ENCODE data around the gene BICDL2. TPM values are rescaled to one million over a fixed set of nuclear protein-coding genes. Genes with fewer than 3 reads are reported as not detected.
"Not testable (repeated sequence)": the region's sequence is repeated elsewhere in the genome, so short reads cannot be mapped to it uniquely, and the experiment has no call there.

Gene BICDL2
- total RNA-seq, 1 donor from 2014 or later: not detected

- intact Hi-C loops (cut with DNase I): no loop called here
- DNase-seq (ENCODE audit: low spot score): no peak
Observed at GRCh38 chr16:3065742-3066439, 29.1 kb upstream of the BICDL2 start.

- DNase-seq (ENCODE audit: low spot score): peak; percentile 86
- intact Hi-C loops (cut with DNase I): no loop called here
Observed at GRCh38 chr16:3065069-3065741, 28.5 kb upstream of the BICDL2 start, which contains the start of gene IL32. IL32 (plus strand) TSS chr16:3065640; CDS start chr16:3065812, 172 bp downstream.

GRCh38 chr16:3063625-3064386 is 27.1 kb upstream of the BICDL2 start:
- intact Hi-C loops (cut with DNase I): loop anchor here (5.0 kb wide), 1 partner anchor 33 kb away; the partner anchor contains the start of gene ZSCAN10
- DNase-seq (ENCODE audit: low spot score): no peak

DNA sequence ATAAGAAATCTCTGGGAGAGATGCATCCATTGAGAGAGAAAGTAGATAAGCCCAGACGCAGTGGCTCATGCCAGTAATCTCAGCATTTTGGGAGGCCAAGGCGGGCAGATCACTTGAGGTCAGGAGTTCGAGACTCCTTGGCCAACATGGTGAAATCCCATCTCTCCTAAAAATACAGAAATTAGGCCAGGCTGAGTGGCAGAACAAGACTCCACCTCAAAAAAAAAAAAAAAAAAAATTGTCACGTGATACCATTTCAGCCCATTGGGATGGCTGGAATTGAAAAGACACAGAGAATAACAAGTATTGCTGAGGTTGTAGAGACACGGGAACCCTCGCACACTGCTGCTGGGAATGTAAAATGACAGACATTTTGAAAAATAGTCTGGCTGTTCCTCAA is 25.8 kb upstream of the BICDL2 start:
- intact Hi-C loops (cut with DNase I): loop anchor here (5.0 kb wide), 1 partner anchor 35 kb away; the partner anchor contains the start of gene ZSCAN10
- DNase-seq (ENCODE audit: low spot score): no peak

- intact Hi-C loops (cut with DNase I): loop anchor here (5.0 kb wide), 1 partner anchor 37 kb away; the partner anchor contains the start of gene ZSCAN10
- no peak for DNase-seq (ENCODE audit: low spot score)
Observed at GRCh38 chr16:3060339-3061127, 23.8 kb upstream of the BICDL2 start.

DNA sequence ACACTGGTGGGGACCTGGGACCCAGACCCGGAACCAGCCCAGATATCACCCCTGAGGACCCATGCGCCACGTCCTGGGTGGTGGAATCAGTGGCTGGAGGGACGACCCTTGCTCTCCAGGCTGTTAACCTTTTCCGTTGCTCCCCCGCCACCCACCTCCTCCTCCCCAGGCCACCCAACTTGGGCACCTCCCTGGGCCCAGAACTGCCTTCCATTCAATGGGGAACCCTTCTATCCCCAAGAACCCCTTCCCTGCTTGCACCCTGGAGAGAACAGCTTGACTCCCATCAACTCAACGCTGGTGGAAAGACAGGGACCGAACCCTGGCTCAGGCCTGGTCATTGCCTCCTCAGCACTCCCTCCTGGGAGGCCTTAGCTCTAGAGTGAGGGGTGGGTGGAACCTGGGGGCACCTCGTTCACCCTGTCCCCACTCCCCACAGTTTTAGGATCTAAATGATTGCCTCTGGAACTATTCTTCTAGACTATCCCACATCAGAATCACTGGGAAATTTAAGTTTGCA is 23.0 kb upstream of the BICDL2 start:
- intact Hi-C loops (cut with DNase I): loop anchor here (2.0 to 5.0 kb wide), 3 partner anchors 38 to 108 kb away; partner anchors contain the start of gene ZSCAN10

DNA sequence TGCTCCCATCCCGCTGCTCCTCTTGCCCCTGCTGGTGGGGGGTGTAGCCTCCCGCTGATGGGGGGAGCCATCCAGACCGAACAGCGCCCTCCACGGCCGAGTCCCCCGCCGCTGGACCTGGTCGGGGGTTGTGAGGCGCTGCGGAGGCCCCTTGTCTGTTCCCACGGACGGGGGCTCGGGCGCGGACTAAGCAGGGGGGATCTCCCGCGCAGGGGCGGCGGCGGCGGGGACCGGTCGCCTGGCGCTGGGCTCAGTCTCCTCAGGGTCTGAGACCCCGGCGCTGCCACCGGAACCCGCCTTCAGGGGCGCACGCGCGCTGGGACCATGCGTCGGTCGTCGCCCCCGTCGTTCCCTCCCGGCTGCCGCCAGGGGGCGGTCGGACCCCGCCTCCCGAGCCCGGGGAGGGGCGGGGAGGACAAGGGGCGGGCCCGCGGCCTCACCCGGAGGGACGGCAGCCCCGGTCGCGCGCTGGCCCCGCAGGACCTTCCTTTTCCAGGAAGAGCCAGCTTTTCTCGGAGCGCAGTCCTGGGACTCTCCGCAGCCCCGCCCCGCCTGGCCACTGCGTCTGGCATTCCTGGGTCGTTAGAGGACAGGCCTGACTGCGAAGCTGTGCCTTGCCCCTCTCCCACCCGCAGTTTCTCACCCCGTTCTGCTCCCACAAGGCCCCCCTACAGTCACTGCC is 22.4 kb upstream of the BICDL2 start:
- intact Hi-C loops (cut with DNase I): loop anchor here (2.0 to 5.0 kb wide), 2 partner anchors 70 to 108 kb away; no protein-coding TSS in a partner anchor
- DNase-seq (ENCODE audit: low spot score): peak; percentile 95

More for the DNA sequence above, 23.0 kb upstream of the BICDL2 start:
- no peak for DNase-seq (ENCODE audit: low spot score)

DNA sequence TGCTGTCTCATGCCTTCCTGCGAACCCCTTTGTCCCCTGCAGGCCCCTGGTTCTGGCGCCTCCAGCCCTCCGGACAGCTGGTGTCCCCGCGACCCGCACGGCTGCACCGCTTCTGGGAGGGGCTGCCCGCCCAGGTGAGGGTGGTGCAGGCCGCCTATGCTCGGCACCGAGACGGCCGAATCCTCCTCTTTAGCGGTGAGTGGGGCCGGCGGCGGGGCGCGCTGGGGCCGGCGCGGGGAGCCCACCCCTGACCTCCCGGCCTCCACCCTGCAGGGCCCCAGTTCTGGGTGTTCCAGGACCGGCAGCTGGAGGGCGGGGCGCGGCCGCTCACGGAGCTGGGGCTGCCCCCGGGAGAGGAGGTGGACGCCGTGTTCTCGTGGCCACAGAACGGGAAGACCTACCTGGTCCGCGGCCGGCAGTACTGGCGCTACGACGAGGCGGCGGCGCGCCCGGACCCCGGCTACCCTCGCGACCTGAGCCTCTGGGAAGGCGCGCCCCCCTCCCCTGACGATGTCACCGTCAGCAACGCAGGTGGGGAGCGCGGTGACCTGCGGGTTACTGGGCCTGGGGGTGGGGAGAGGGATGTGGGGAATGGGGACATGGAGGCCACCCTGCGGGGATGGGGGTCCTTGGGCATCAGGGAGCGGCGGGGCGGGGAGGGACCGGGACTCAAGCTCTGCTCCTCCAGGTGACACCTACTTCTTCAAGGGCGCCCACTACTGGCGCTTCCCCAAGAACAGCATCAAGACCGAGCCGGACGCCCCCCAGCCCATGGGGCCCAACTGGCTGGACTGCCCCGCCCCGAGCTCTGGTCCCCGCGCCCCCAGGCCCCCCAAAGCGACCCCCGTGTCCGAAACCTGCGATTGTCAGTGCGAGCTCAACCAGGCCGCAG is 21.6 kb upstream of the BICDL2 start:
- DNase-seq (ENCODE audit: low spot score): peak; percentile 86
- intact Hi-C loops (cut with DNase I): loop anchor here (2.0 to 5.0 kb wide), 2 partner anchors 70 to 109 kb away; no protein-coding TSS in a partner anchor

GRCh38 chr16:3057181-3058138 is 20.7 kb upstream of the BICDL2 start:
- DNase-seq (ENCODE audit: low spot score): no peak
- intact Hi-C loops (cut with DNase I): loop anchor here (2.0 to 5.0 kb wide), 2 partner anchors 71 to 110 kb away; no protein-coding TSS in a partner anchor

DNA sequence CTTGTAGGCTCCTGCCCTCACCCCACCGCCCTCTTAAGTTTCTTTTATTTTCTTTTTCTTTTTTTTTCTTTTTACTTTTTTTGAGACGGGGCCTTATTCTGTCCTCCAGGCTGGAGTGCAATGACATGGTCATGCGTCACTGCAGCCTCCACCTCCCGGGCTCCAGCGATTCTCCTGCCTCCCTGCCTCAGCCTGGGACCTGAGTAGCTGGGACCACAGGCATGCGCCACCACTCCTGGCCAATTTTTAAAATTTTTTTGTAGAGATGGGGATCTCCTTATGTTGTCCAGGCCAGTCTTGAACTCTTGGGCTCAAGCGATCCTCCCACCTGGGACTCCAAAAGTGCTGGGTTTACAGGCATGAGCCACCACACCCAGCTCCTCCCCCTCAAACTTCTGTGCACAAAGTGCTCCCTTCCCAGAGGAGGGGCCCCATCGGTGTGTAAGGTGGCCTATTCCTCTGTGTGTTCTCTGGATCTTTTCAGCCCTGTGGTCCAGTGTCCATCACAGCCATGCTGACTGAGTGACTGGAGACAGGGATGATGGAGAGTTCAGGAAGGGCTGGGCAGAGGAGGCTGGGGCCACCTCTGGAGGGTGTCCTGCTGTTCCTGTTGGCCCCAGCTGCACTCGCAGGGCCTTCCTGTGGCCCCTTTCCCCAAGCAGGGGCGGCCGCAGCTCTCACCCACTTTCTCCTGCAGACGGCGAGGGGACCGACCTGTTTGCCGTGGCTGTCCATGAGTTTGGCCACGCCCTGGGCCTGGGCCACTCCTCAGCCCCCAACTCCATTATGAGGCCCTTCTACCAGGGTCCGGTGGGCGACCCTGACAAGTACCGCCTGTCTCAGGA is 19.8 kb upstream of the BICDL2 start:
- no peak for DNase-seq (ENCODE audit: low spot score)
- intact Hi-C loops (cut with DNase I): loop anchor here (5.0 kb wide), 1 partner anchor 111 kb away; no protein-coding TSS in a partner anchor

DNA sequence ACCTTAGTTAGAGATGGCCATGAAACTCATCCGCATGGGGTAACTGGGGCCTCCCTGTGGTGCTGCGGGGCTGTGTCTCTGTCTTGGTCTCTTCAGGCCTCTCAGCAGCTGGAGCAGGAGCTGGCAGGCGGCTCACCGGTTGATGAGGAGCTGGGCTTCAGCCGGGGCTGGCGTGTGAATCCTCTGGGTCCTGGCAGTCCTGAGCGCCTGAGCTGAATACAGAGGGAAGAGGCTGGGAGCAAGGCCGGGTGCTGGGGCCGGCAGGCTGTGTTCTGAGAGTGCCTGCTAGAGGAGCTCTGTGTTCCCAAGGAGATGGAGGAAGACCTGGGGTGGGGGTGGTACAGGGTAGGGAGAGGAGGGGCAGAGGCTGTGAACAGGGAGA is 19.0 kb upstream of the BICDL2 start:
- DNase-seq (ENCODE audit: low spot score): not testable (repeated sequence)
- intact Hi-C loops (cut with DNase I): loop anchor here (5.0 kb wide), 1 partner anchor 112 kb away; no protein-coding TSS in a partner anchor

GRCh38 chr16:3054965-3055733 is 18.4 kb upstream of the BICDL2 start:
- peak; percentile 86 for DNase-seq (ENCODE audit: low spot score)

DNA sequence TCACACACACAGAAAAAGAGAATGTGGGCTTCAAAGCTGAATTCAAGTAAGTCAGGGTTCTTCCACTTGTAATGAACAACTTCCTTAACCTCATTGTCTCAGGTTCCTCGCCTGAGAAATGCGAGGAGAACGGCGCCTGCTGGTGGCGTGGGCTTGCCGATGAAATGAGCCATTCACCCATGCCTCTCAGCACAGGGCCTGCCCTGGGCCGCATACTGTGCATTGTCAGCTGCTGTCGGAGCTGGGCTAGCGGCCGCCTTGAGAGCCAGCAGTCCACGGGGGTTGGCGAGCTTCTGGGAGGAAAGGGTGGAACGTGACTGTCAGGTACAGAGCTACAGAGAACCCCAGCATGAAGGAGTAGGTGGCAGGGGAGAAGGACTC is 16.6 kb upstream of the BICDL2 start:
- DNase-seq (ENCODE audit: low spot score); intact Hi-C loops (cut with DNase I): not testable (repeated sequence)

More at GRCh38 chr16:3054965-3055733, 18.4 kb upstream of the BICDL2 start:
- intact Hi-C loops (cut with DNase I): loop anchor here (5.0 kb wide), 1 partner anchor 112 kb away; no protein-coding TSS in a partner anchor
